ENCODE data around the gene ZNF584.
A peak's percentile ranks its signal among the peaks of the same experiment; 100 is the strongest.
"Not testable (repeated sequence)": the region's sequence is repeated elsewhere in the genome, so short reads cannot be mapped to it uniquely, and the experiment has no call there.

The ZNF584 gene

DNA sequence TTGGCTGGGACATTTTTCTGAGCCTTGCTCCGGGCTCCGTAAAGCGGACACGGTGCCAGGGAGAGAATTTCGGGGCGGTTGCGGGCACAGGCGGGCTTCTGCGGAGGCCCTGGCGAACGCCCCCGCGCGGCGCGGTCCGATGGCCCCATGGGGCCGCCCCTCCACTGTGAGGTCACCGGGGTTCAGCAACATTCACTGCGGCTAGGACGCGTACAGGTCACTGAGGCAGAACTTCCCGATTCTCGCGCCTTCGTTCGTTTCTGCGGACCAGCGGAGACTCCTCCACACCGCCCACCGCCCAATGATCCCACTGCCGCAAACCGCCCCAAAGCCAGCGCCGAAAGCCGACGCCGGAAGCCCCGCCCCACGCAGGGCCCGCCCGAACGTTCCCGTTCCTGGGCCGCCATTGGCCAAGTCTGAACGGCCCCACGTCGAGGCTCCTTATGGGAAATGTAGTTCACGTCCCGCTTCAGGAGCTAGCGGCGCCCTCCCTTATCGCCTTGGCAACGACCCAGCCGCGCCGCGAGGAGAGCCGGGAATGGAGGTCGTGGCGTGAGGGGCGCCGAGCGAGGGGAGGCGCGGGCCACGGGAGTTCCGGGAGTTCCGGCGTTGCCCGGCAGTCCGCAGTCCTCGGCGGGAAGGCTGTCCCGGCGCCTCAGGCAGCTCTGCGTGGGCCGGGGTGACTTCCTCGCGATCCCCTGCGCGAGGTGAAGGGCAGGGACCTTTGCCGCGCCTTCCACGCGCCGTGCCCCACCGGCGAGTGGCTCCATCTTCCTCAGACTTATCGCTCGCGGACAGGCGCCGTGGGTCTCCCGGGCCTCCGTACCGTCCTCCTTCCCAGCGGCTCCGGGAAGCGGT, at the start of gene ZNF584:
Gene ZNF584, plus strand, starts transcription at position 498 of the 858 bp plus-strand sequence. CDS start 499 bp downstream, outside the sequence.
- DNase-seq: peak; percentile 55 to 97 (median 92)

DNA sequence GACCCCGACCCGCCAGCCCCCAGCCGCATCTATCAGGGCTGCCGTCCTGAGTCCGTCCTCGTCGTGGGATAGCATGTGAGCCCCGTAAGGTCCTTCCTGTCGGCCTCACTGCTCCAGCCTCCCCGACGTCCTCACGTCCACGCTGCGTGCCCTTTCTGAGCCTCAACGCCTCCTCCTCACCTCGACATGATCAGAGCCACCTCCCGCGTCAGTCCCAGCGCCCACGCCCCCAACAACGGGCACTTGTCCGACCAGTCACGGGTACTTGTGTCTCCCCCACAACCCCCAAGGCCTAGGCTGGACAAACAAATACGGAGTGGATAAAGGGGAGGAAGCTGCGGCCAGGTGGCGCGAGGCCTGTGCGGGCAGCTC, 46.6 kb upstream of the ZNF584 start:
- peak in 8 of 56 donors; percentile 42 to 73 (median 61) for DNase-seq

DNA sequence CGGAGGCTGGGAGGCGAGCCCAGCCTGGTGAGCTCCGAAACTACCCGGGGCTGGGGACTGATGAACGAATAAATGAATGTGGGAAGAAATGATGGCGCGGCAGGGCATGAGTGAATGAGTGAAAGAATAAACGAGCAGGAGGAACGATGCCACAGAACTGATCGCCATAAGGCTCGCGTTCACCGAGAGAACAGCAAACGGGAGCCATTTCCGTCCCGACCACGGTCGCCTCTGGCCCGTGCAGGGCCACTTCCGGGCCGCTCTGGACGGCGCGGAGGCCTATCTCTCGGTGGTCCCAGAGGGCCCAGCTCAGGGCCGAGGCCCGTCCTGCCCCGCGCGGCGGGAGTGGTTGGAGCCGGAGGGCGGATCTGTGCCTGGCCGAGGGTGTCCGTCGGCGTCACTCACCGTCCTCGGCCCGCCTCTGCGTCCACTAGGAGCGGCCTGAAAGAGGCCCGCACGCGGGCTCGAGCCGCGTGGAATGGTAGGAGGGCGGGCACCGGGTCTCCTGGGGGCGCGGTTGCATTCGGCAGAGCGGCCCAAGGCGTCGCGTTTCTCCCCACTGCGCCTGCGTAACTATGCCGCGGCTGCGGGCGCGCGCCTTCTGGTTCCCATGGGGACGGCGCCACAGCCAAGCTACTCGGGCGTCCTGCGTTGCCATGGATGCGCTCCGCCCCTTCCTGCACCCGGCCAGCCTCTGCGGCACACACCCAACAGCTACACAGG, 46.0 kb upstream of the ZNF584 start, which contains the start of gene ZNF497:
Gene ZNF497, minus strand, starts transcription at position 480 of the 723 bp plus-strand sequence. CDS start 5,116 bp downstream, outside the sequence.
- DNase-seq: peak; percentile 64 to 99 (median 95)

DNA sequence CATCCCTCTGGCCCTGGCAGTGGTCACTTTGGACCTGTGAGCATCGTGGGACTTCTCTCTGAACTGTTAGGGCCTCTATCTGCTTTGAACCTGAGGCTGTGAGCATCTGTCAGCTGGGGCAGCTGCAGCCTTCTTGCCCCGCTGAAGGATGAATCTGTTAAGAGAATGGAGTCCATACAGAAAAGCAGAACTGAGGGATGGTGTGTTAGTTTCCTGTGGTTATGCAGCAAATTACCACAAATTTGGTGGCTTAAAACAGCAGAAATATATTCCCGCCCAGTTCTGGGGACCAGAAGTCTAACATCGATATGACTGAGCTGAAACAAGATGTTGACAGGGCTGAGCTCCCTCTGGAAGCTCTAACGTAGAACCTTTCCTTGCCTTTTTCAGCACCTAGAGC, 44.3 kb upstream of the ZNF584 start:
- no peak for DNase-seq

DNA sequence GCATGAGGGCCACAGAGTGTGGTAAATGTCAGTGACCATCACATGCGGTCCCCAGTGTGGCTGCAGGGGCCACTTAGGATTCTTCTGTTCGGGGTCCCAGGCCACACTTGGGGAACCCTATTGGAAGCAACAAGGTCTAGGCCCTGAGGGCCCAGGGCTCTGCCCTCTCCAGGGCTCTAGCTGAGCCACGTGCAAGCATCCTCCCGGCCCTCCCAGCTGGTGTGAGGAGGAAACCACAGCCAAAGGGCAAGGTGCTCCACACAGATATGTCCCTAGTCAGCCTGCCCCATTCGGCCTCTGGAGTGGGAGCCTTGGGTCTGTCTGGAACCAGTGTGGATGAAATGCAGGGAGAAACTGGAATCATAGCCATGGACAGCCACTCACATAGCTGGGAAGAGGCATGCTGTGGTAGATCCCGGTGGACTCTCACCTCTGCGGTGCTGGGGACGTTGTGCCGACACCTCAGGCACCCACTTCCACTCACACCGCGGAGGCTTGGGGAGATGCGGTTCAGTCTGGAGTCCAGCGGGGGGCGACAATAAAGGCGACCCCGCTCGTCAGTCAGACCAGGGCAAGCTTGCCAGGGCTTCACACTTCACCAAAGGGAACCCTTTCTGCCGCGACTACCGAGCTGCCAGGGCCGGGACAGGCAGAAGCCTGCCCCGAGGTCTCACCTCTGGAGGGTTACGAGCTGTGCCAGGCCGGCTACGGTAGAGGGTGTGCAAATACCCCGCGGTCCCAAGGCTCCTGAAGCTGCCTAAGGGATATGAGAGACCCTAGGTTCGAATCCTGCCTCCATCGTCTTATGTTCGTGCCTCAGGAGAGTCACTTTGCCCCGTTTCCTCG, 41.6 kb upstream of the ZNF584 start:
- no peak for DNase-seq

DNA sequence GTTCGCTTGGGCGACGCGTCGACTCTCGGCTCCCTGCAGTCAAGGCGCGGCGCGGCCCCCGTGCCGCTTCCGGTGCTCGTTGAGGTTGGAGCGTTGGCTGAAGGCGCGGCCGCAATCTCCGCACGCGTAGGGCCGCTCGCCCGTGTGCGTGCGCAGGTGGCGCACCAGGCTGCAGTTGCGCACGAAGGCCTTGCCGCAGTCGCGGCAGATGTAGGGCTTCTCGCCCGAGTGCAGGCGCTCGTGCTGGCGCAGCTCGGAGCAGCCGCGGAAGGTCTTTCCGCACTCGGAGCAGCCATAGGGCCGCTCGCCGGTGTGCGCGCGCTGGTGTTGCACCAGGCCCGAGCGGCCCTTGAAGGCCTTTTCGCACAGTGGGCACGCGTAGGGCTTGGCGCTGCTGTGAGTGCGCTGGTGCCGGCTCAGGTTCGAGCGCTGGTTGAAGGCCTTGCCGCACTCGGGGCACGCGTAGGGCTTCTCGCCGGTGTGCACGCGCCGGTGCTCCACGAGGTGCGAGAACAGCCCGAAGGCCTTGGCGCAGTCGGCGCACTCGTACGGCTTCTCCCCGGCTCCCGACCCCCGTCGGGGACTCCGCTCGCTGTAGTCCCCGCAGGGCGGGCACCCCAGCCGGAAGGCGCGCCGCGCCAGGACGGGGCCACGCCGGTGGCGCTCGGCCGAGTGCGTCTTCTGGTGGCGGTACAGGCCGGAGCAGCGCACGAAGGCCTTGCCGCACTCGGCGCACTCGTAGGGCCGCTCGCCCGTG, 40.6 kb upstream of the ZNF584 start:
- DNase-seq: no peak

DNA sequence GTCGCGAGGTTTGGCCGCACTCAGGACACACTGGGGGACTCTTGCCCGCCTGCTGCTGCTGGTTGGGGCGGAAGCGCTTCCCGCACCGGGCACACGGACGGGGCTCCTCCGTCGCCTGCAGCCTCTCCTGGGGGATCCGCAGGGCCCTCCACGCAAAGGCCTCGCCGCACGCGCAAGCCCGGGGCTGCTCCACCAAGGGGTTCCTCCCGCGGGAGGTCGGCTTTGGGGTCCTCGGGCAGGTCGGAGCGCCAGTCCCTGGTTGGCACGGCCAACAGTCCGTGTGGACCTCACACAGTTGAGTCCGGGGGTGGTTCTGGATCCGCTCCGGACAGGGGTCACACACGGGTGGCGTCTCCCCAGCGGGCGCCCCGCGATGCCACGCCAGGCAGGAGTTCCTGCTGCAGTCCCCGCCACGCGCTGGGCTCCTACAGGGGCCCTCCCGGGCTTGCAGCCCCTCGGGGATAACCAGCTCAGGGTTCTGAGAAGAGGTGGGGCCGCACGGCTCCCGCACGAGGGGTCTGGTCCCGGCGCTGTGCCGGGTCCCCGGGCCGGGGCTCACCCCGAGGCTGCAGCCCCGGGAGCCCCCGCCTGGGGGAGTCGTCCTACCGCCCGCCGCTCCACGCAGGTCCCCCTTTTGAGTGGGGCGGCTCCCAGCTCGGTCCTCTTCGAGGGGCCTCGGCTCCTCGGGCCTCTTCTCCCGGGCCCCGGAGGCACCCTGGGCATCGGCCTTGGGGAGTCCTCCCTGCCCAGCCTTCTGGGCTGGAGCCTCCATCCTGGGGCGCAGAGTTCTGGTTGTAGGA, 39.7 kb upstream of the ZNF584 start:
- no peak for DNase-seq

DNA sequence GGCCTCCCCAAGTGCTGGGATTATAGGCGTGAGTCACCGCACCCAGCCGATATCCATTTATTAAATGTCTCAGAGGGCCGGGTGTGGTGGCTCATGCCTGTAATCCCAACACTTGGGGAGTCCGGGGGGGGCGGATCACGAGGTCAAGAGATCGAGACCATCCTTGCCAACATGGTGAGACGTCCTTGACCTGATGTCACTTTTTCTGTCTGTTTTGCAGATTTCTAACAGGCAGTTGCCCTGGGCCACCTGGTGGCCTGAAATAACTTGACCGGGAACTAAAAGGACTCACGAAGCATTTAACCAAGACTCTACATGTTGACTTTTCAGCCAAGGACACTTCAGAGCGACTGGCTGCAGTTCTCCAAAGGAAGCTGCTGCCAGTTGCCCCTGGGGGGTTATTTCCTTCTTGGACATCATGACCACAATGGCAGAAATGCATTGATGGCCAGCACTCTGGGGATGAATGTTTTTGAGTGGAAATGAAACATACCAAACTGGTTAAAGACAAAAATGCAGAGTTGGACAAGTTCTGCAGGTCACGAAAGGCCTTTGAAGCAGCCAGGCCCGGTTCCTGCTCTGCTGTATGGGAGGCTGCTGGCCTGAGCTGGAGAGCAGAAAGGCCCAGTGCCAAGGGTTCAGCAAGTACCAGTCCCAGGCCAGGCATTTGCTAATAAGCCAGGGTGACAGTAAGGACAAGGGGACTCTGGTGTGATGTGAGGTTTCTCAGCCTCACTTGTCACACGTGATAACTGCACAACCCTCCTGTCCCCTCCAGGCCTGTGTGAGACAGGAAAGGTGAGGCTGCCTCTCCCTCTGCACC, 35.9 kb upstream of the ZNF584 start:
- DNase-seq: peak in 5 of 56 donors; percentile 8 to 24 (median 13)

DNA sequence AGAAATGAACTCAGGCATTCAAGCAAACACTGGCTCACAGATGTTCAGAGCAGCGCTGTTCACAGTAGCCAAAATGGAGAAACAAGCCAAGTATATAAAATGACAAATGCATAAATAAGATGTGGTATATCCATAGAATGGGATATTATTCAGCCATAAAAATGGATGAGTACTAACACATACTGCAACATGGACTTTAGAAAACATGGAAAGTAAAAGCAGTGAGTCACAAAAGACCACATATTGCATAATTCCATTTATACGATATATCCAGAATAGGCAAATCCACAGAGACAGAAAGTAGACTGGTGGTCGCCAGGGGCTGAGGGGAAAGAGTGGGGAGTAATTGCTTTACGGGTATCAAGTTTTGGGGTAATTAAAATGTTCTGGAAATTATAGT, 34.2 kb upstream of the ZNF584 start:
- DNase-seq: no peak

DNA sequence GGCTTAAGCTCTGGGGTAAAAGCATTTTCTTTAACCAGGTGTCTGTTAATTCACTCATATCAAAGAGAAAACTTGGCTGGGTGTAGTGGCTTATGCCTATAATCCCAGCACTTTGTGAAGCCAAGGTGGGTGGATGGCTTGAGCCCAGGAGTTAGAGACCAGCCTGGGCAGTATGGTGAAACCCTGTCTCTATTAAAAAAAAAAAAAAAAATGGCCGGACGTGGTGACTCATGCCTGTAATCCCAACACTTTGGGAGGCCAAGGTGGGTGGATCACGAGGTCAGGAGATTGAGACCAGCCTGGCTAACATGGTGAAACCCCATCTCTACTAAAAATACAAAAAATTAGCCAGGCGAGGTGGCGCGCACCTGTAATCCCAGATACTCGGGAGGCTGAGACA, 31.7 kb upstream of the ZNF584 start:
- not testable (repeated sequence) for DNase-seq

DNA sequence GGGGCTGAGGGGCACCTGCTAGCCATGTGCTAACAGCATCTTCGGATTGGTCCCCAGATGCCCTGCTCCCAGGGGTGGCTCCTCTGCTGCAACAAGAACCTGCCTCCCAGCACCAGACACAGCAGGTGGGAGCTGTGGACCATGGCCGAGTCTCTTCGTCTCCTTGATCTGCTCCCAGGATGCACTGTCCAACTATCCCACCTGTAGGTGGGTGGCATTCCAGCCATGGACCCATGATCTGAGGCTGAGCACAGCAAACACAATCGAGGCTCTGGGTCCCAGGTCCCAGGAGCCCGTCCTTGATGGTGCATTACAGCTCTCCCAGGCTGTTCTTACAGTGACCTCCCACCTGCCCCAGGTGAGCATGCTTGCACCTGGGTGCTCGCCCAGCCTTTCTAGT, 29.2 kb upstream of the ZNF584 start:
- DNase-seq: no peak

DNA sequence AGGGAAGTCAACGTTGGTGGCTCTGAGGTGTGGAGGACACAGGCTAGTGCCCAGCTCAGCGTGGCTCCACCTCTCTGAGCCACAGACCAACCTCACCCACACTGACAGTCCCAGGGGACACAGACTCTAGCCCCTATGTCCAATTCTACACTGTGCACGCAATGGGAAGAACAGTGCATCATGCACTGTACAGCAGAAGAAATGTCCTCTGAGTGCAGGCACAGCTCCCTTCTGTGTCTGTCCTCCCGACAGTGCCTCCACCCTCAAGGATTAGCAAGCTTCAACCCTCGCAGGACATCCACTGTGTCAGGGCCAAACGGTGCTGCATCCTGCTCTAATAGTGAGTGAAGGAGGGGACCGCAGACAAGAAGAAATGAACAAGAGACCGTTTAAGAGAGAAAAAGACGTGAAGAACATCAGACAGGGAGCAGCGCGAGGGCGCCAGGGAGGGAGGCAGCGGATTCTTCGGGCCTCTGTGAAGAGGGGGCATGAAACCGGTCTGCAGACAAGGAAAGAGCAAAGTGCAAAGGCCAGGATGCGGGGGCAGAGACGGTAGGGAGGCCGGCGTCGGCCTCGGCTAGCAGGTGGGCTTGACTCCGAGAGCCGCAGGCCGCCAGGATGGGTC, 28.3 kb upstream of the ZNF584 start:
- peak in 1 of 56 donors; percentile 55 for DNase-seq

DNA sequence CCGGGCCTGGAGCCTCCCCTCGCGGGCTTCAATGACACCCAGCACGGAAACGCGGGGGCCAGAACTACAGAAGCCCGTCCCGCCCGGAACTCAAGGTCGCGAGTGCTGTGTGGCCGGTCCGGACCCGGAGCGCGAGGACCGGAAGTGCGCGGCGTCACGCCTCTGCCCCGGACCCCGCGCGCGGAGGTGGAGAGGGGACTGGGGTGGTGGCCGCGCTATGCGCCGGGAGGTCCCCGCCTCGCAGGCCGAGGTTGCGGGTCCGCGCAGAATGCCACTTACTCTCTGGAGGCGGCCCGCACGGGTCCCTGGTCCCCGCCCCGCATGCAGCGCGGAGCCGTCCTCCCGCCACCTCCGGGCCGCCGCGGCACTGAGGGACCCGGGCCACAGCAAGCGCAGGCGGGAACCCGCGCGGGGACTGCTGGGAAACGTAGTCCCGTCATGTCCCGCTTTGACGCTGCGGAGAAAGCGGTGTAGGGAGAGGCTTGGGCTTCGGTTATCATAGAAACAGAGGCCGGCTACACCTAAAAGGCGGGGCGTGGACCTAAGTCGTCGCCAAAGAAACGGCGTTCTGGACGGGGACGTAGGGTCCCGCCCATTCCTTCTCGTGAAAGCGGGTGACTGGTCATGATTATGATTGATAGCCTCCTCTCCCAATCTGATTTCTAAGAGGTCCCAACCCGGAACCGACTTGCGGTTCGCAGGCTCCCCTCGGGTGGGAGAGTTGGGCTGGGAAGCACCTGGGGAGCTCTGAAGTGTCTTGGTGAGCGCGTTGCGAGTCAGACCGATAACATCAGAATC, 27.6 kb upstream of the ZNF584 start, which contains the start of gene ZNF837:
Gene ZNF837, minus strand, starts transcription at position 369 of the 798 bp plus-strand sequence. CDS start 11,698 bp downstream, outside the sequence.
- DNase-seq: peak; percentile 89 to 99 (median 98)

DNA sequence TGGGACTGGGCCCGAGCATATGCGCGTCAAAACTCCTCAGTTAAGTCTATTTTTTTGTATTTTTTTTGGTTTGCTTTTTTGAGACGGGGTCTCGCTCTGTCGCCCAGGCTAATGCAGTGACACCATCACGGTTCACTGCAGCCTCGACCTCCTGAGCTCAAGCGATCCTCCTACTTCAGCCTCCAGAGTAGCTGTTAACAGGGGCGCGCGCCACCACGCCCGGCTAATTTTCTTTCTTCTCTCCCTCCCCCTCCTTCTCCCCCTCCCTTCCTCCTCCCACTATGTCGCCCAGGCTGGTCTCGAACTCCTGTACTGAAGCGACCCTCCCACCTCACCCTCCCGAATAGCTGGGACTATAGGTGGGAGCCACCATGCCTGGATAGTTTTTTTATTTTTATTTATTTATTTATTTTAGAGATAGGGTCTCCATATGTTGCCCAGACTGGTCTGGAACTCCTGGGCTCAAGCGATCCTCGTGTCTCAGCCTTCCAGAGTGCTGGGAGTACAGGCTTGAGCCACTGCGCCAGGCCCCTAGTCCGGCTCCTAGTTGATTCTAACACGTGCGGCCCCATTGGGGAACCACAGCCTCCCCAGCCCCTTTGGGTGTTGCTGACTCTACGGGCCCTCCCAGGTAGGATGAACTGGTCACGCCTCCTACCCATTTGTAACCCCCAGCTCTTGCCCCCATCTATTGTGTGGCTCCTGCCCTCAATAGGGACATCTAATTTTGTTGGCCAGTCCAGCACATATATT, 26.8 kb upstream of the ZNF584 start:
- no peak for DNase-seq

DNA sequence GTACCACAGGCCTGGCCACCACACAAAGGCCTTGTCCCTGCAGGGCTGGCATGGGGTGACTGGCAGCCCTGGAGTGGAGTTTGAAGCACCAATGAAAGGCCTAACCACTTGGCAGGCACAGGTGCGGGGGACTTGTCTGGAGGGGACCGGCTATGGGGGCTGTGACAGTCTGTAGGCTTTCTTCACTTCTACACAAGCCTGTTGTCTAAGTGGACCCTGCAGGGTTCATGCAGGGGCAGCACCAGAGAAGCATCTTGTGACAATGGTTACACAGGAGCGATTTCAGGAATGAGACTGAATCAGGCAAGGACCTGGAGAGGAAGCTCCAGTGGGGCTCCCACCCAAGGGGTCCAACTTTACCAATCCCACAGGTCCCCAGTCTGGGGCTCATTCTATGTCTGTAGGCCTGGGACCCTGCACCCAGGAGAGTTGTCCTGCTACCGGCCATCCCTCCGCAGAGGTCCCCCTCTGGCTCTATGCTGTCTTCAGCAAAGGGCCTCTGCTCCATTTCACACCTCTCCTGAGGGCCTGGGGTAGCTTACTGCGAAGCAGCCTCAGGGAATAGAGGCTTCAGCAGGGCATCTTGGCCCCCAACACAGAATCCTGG, 25.3 kb upstream of the ZNF584 start:
- DNase-seq: no peak

DNA sequence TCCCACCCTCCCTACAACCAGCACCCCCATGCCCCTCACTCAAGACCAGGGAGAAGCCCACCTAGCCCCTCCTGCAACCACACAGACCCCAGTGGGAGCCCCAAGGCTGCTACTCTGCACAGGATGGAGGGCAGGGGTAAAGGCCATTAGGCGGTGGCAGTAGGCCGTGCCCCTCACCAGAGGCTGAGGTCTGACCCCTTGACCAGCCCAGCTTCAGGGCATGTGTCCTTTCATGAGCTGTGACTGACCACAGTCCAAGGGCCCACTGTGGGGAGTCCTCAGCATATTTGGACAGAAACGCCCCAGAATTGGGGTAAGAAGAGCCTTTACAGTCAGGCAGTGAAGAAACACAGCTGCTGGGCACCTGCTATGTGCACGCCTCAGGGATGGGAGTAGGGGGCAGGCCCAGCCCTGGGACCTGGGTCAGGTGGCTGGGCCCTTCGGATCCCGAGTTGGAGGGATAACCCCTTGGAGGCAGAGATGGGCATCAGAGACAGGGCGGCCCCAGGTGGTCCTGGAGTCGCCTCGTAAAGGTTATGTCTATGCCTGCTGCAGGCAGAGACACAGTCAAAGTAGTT, 23.0 kb upstream of the ZNF584 start:
- DNase-seq: no peak
